NCI-H1694 (cell line): Measurements from ENCODE around the gene FYN.
A peak's percentile ranks its signal among the peaks of the same experiment; 100 is the strongest.
"Not testable (repeated sequence)": the region's sequence is repeated elsewhere in the genome, so short reads cannot be mapped to it uniquely, and the experiment has no call there.

Experiments used
- DNase-seq: peaks from one replicate; lab custom pipeline; 2025; lab: John Stamatoyannopoulos, UW

FYN gene

GRCh38 chr6:111660531-111660930 is 212.7 kb downstream of the FYN start:
- no peak for DNase-seq

GRCh38 chr6:111658462-111659154 is 214.6 kb downstream of the FYN start:
- no peak for DNase-seq

- DNase-seq = no peak
These were observed 216.1 kb downstream of the FYN start for GRCh38 chr6:111657146-111657545.

- DNase-seq = no peak
These were observed 219.3 kb downstream of the FYN start for GRCh38 chr6:111653979-111654378.

GRCh38 chr6:111653434-111653833 is 219.8 kb downstream of the FYN start:
- no peak for DNase-seq

- DNase-seq = no peak
These were observed 221.1 kb downstream of the FYN start for GRCh38 chr6:111652156-111652555.

- DNase-seq = no peak
These were observed 221.8 kb downstream of the FYN start for GRCh38 chr6:111651185-111652034.

- no peak for DNase-seq
These were observed 223.2 kb downstream of the FYN start for GRCh38 chr6:111650049-111650448.

- no peak for DNase-seq
These were observed 225.2 kb downstream of the FYN start for GRCh38 chr6:111648100-111648499.

GRCh38 chr6:111646942-111647341 is 226.3 kb downstream of the FYN start:
- no peak for DNase-seq

- no peak for DNase-seq
These were observed 227.2 kb downstream of the FYN start for GRCh38 chr6:111646034-111646433.

- no peak for DNase-seq
These were observed 228.3 kb downstream of the FYN start for GRCh38 chr6:111644893-111645430.

GRCh38 chr6:111642463-111643158 is 230.6 kb downstream of the FYN start:
- no peak for DNase-seq

- DNase-seq = no peak
These were observed 234.0 kb downstream of the FYN start for GRCh38 chr6:111639266-111639665.

- not testable (repeated sequence) for DNase-seq
These were observed 238.3 kb downstream of the FYN start for GRCh38 chr6:111634981-111635380.

- no peak for DNase-seq
These were observed 239.4 kb downstream of the FYN start for GRCh38 chr6:111633822-111634221.

GRCh38 chr6:111632468-111633247 is 240.6 kb downstream of the FYN start:
- no peak for DNase-seq

GRCh38 chr6:111631903-111632460 is 241.3 kb downstream of the FYN start:
- DNase-seq = no peak

- DNase-seq = no peak
These were observed 242.2 kb downstream of the FYN start for GRCh38 chr6:111631018-111631417.

GRCh38 chr6:111628142-111628850 is 245.0 kb downstream of the FYN start:
- no peak for DNase-seq

- DNase-seq = peak; percentile 42
These were observed 246.8 kb downstream of the FYN start for GRCh38 chr6:111626441-111626840.
